K562 (cell line): ENCODE measurements around the gene EID2. TPM values are rescaled to one million over a fixed set of nuclear protein-coding genes. Genes with fewer than 3 reads are reported as not detected.

Experiments
- ATAC-seq: fragments of 200-7000 bp; cut with Tn5 transposase; 3 replicates; pipeline ENCODE4 v1.9.1; 2020; ENCODE audit warnings: moderate library complexity
- BruUV-seq: library from RNA; stranded (reverse); fragments of 400-500 nt; replicated peaks from 2 replicates; lab custom pipeline; 2021; lab: Mats Ljungman, UMichigan
- CTCF ChIA-PET: fragments of 300-600 bp; formaldehyde crosslinking; extraction: SDS; loops from one replicate; lab custom pipeline; 2021; ENCODE audit warnings: low intra/inter-chr PET ratio; lab: Yijun Ruan, JAX
- POLR2A ChIA-PET: fragments of 300-600, 350-650 bp; sonication (Branson Sonifier 250); formaldehyde crosslinking; extraction: SDS; loops from one replicate; lab custom pipeline; 2021; ENCODE audit warnings: antibody characterized with exemption, inconsistent platforms; lab: Yijun Ruan, JAX
- DNase-seq, 4 experiments: peaks; one replicate each; pipeline versions ENCODE4 v3.0.0 to v3.0.0-alpha.2; 2011 to 2018; ENCODE audit warnings: low spot score in 3 of 4, mixed read lengths in 3 of 4; ENCODE audit errors: extremely low read depth in 1 of 4
- FAIRE-seq: peaks from 2 replicates; lab custom pipeline; 2011; peaks lifted over from hg19 to GRCh38; lab: Jason Lieb, UNC
- H2AFZ ChIP-seq: 2 replicates; pipeline ENCODE4 v1.6.0; 2011; ENCODE audit warnings: low read depth, low read length, control low read depth, inconsistent platforms
- H3K27ac ChIP-seq: fragments of 200-600 bp; 3 replicates; pipeline ENCODE4 v1.8.0; 2011; ENCODE audit warnings: low read depth, mild to moderate bottlenecking, control low read depth, inconsistent platforms, low read length, moderate library complexity, mixed read lengths; ENCODE audit errors: extremely low read depth
- H3K27me3 ChIP-seq, 2 experiments: fragments of 300-600 bp in 1 of 2; 2 replicates in 1 of 2; 3 replicates in 1 of 2; pipeline versions ENCODE4 v1.6.0 to v1.8.0; 2011; ENCODE audit warnings: inconsistent platforms in 2 of 2, low read length in 2 of 2, mild to moderate bottlenecking in 1 of 2, mixed read lengths in 1 of 2, moderate library complexity in 1 of 2; ENCODE audit not compliant: control insufficient read depth in 2 of 2, insufficient read depth in 2 of 2
- H3K36me3 ChIP-seq: fragments of 300-600 bp; 3 replicates; pipeline ENCODE4 v1.8.0; 2011; ENCODE audit warnings: mild to moderate bottlenecking, low read length, inconsistent platforms; ENCODE audit not compliant: control insufficient read depth, insufficient read depth
- H3K4me1 ChIP-seq, 2 experiments: fragments of 200-600 bp in 1 of 2; replicated peaks in 1 of 2; 2 replicates in 1 of 2; 3 replicates in 1 of 2; pipeline versions ENCODE4 v1.5.1 to v1.8.0; 2011; ENCODE audit warnings: inconsistent platforms in 2 of 2, low read length in 2 of 2, mild to moderate bottlenecking in 1 of 2, mixed read lengths in 1 of 2, moderate library complexity in 1 of 2; ENCODE audit not compliant: control insufficient read depth in 2 of 2, insufficient read depth in 2 of 2
- H3K4me2 ChIP-seq: 2 replicates; pipeline ENCODE4 v1.6.1; 2011; ENCODE audit warnings: low read length, control low read depth, inconsistent platforms, mixed read lengths; ENCODE audit not compliant: insufficient read depth
- H3K4me3 ChIP-seq: fragments of 200-600 bp; sonication (generic), shearing (Covaris generic); 2 replicates; pipeline ENCODE4 v1.5.1; 2016; ENCODE audit warnings: control low read depth, inconsistent platforms
- H3K79me2 ChIP-seq: fragments of 200-600 bp; 3 replicates; pipeline ENCODE4 v1.8.0; 2011; ENCODE audit warnings: low read length, inconsistent platforms; ENCODE audit not compliant: control insufficient read depth, insufficient read depth
- H3K9ac ChIP-seq, 2 experiments: 2 replicates each; pipeline versions ENCODE4 v1.6.0 to v1.6.1; 2011; ENCODE audit warnings: low read depth in 2 of 2, low read length in 2 of 2, control low read depth in 1 of 2, inconsistent platforms in 1 of 2, mild to moderate bottlenecking in 1 of 2, mixed read lengths in 1 of 2; ENCODE audit not compliant: insufficient read depth in 1 of 2
- H3K9me1 ChIP-seq: one replicate; pipeline ENCODE4 v1.6.0; 2011; ENCODE audit warnings: inconsistent platforms, mild to moderate bottlenecking, low read length, moderate library complexity; ENCODE audit not compliant: control insufficient read depth, insufficient read depth
- H3K9me3 ChIP-seq: replicated peaks from 2 replicates; pipeline ENCODE4 v1.5.1; 2011; ENCODE audit warnings: low read depth, low read length, inconsistent platforms; ENCODE audit not compliant: control insufficient read depth, insufficient read depth
- H4K20me1 ChIP-seq: replicated peaks from 2 replicates; pipeline ENCODE4 v1.6.1; 2011; ENCODE audit warnings: low read length, inconsistent platforms, mixed read lengths; ENCODE audit not compliant: control insufficient read depth, insufficient read depth
- CCAR2 ChIP-seq: fragments of 200-400 bp; formaldehyde crosslinking; IDR thresholded peaks from 2 replicates; pipeline ENCODE4 v1.6.1; 2017; ENCODE audit warnings: mild to moderate bottlenecking, low read depth, low read length
- CCNT2 ChIP-seq: IDR thresholded peaks from 2 replicates; pipeline ENCODE4 v1.6.1; 2011; ENCODE audit warnings: borderline replicate concordance, low read depth, mild to moderate bottlenecking, moderate library complexity, mixed read lengths, low read length; ENCODE audit not compliant: insufficient read length; ENCODE audit errors: extremely low read depth
- DACH1 ChIP-seq: fragments of 450-650 bp; IDR thresholded peaks from 2 replicates; pipeline ENCODE4 v1.6.1; 2018; ENCODE audit not compliant: partially characterized antibody
- ZBTB34 ChIP-seq: fragments of 250-450 bp; sonication (Bioruptor Pico); IDR thresholded peaks from 2 replicates; pipeline ENCODE4 v1.8.0; 2021; ENCODE audit warnings: mild to moderate bottlenecking, moderate library complexity
- ZFX ChIP-seq: sonication (generic); formaldehyde crosslinking; IDR thresholded peaks from 2 replicates; pipeline ENCODE4 v1.8.0; 2022; ENCODE audit warnings: mild to moderate bottlenecking, missing genetic modification reagents, moderate library complexity
- ZNF121 ChIP-seq: sonication (generic); formaldehyde crosslinking; conservative IDR thresholded peaks from 2 replicates; pipeline ENCODE4 v1.8.0; 2022; ENCODE audit warnings: missing genetic modification reagents
- ZNF668 ChIP-seq: fragments of 250-450 bp; sonication (Bioruptor Pico); IDR thresholded peaks from 2 replicates; pipeline ENCODE4 v1.8.0; 2022; ENCODE audit warnings: mild to moderate bottlenecking, inconsistent platforms
- WGBS: fragments of 100-300 bp; shearing (Covaris generic); methylation state at CpG from one replicate; pipeline ENCODE4 v1.1.6; 2016; ENCODE audit warnings: low coverage, mixed read lengths; ENCODE audit not compliant: insufficient coverage; ENCODE audit errors: missing lambda C conversion rate; 5-methylcytosine and 5-hydroxymethylcytosine counted together
- in situ Hi-C: fragments of 300-500 bp; cut with MboI; formaldehyde crosslinking; loops from 4 replicates; pipeline ENCODE4 v1.15.0; 2018; ENCODE audit warnings: inconsistent platforms, mixed read lengths
- intact Hi-C: fragments of 100-400 bp; cut with micrococcal nuclease; formaldehyde crosslinking; loops from 2 replicates; pipeline ENCODE4 v1.14.2; 2022
- polyA plus RNA-seq, 8 experiments: library from polyadenylated mRNA; depleted of rRNA in 4 of 8; stranded (reverse) in 5 of 8; unstranded in 3 of 8; fragments of >200 nt; fragmentation: Nextera tagmentation in 2 of 8; fragmentation: Illumina TruSeq in 1 of 8; extraction: Ambion mirVana in 2 of 8; extraction: Trizol in 1 of 8; gene quantifications; 2 replicates each; pipeline versions ENCODE4 v1.2.1 to v1.2.3, GENCODE V29; 2011 to 2014; ENCODE audit warnings: inconsistent platforms in 1 of 8, missing spikeins in 1 of 8
- total RNA-seq, 7 experiments: library from RNA; depleted of rRNA in 6 of 7; stranded (reverse); fragments of >200 nt in 6 of 7; fragmentation: Illumina TruSeq in 2 of 7; extraction: Trizol in 2 of 7; gene quantifications; 2 replicates each; pipeline versions ENCODE4 v1.2.1 to v1.2.3, GENCODE V29; 2011 to 2021; ENCODE audit warnings: low replicate concordance in 1 of 7
- TF ChIP-seq, protein P1 (sequence below): fragments of 250-450 bp; sonication (Bioruptor Pico); IDR thresholded peaks from 2 replicates; pipeline ENCODE4 v1.5.0; 2020; ENCODE audit warnings: mild to moderate bottlenecking, borderline replicate concordance
- TF ChIP-seq, protein P2 (sequence below), 2 experiments: fragments of 450-650 bp in 1 of 2; IDR thresholded peaks; 2 replicates each; pipeline ENCODE4 v1.6.1; 2011 to 2017; ENCODE audit warnings: low read depth in 2 of 2, antibody characterized with exemption in 1 of 2, borderline replicate concordance in 1 of 2, low read length in 1 of 2, mild to moderate bottlenecking in 1 of 2, mixed read lengths in 1 of 2; ENCODE audit not compliant: control insufficient read depth in 1 of 2

The EID2 gene
- total and polyA plus RNA-seq, 9 of the 15 experiments (the other 6 are each of a cell fraction or from before 2014, with no cell fraction given), result 2.5 to 18.5 (median 11.3) TPM

DNA sequence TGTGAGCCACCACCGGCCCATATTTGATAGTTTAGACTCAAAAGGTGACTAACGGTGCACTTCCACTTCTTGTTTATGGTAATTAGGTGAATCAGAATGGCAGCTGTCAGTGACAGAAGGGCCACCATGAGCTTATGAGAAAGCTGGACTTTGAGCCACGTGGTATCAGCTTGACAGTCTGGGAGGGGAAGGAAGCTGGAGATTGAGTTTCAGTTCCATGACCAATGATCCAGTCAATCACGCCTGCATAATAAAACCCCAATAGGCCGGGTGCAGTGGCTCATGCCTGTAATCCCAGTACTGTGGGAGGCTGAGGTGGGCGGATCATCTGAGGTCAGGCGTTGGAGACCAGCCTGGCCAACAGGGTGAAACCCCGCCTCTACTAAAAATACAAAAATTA lies 15.5 kb downstream of the EID2 start:
- Histone ChIP-seq H3K36me3 (no peaks in the 10 kb centered on the region), H2AFZ (no peak overlapping the region), H3K79me2 (no peaks in the 10 kb centered on the region), H3K9me1 (no peaks in the 10 kb centered on the region), H3K9ac (no peak overlapping the region), H3K9me3 (no peaks in the 10 kb centered on the region), H3K4me2 (no peak overlapping the region), H3K4me3 (no peak overlapping the region), H3K27me3 (no peaks in the 10 kb centered on the region), H3K27ac (no peak overlapping the region), H4K20me1 (no peaks in the 10 kb centered on the region), H3K4me1 (peaks cover 5 to 8% of the 10 kb centered on the region in 2 experiments; a peak in 3 of 5 replicates)
- DNase-seq, result no peak
- no peak for FAIRE-seq
- 72% methylated on average over 8 of the region's 8 CpGs for WGBS
- in situ Hi-C loops, result no loop called here
- intact Hi-C loops, result no loop called here
- no peak for ATAC-seq
- ChIA-PET POLR2A (no interaction called here), CTCF (no interaction called here)
- BruUV-seq, result no TSS peak
- TF ChIP-seq, protein P1, sequence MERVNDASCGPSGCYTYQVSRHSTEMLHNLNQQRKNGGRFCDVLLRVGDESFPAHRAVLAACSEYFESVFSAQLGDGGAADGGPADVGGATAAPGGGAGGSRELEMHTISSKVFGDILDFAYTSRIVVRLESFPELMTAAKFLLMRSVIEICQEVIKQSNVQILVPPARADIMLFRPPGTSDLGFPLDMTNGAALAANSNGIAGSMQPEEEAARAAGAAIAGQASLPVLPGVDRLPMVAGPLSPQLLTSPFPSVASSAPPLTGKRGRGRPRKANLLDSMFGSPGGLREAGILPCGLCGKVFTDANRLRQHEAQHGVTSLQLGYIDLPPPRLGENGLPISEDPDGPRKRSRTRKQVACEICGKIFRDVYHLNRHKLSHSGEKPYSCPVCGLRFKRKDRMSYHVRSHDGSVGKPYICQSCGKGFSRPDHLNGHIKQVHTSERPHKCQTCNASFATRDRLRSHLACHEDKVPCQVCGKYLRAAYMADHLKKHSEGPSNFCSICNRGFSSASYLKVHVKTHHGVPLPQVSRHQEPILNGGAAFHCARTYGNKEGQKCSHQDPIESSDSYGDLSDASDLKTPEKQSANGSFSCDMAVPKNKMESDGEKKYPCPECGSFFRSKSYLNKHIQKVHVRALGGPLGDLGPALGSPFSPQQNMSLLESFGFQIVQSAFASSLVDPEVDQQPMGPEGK, result no peak
- no peak for TF ChIP-seq ZBTB34 (CRISPR knock-in tag)
- TF ChIP-seq CCNT2, result no peak
- TF ChIP-seq ZFX (CRISPR knock-in tag), result no peak
- TF ChIP-seq, protein P2, sequence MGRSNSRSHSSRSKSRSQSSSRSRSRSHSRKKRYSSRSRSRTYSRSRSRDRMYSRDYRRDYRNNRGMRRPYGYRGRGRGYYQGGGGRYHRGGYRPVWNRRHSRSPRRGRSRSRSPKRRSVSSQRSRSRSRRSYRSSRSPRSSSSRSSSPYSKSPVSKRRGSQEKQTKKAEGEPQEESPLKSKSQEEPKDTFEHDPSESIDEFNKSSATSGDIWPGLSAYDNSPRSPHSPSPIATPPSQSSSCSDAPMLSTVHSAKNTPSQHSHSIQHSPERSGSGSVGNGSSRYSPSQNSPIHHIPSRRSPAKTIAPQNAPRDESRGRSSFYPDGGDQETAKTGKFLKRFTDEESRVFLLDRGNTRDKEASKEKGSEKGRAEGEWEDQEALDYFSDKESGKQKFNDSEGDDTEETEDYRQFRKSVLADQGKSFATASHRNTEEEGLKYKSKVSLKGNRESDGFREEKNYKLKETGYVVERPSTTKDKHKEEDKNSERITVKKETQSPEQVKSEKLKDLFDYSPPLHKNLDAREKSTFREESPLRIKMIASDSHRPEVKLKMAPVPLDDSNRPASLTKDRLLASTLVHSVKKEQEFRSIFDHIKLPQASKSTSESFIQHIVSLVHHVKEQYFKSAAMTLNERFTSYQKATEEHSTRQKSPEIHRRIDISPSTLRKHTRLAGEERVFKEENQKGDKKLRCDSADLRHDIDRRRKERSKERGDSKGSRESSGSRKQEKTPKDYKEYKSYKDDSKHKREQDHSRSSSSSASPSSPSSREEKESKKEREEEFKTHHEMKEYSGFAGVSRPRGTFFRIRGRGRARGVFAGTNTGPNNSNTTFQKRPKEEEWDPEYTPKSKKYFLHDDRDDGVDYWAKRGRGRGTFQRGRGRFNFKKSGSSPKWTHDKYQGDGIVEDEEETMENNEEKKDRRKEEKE (IDR thresholded peaks at IDR 0.05; ENCODE audit: borderline replicate concordance in 1 of 2, control insufficient read depth in 1 of 2, low read depth in 2 of 2, low read length in 1 of 2), result no peak
- TF ChIP-seq CCAR2, result no peak
- TF ChIP-seq DACH1, result no peak
- no peak for TF ChIP-seq ZNF121 (CRISPR knock-in tag)
- TF ChIP-seq ZNF668, result no peak
